K562 (cell line): Measurements from ENCODE around the gene TBC1D2. TPM values are rescaled to one million over a fixed set of nuclear protein-coding genes. Genes with fewer than 3 reads are reported as not detected.
A peak's percentile ranks its signal among the peaks of the same experiment; 100 is the strongest.

ENCODE experiments used
- ARID1B ChIP-seq: fragments of 450-650 bp; IDR thresholded peaks from 2 replicates; pipeline ENCODE4 v1.6.1; 2016; ENCODE audit warnings: antibody characterized with exemption, mild to moderate bottlenecking, inconsistent platforms
- BCLAF1 ChIP-seq, 2 experiments: fragments of 450-650 bp in 1 of 2; IDR thresholded peaks; 2 replicates each; pipeline ENCODE4 v1.6.1; 2011 to 2017; ENCODE audit warnings: low read depth in 2 of 2, antibody characterized with exemption in 1 of 2, borderline replicate concordance in 1 of 2, low read length in 1 of 2, mild to moderate bottlenecking in 1 of 2, mixed read lengths in 1 of 2; ENCODE audit not compliant: control insufficient read depth in 1 of 2
- C11orf30 ChIP-seq: fragments of 450-650 bp; IDR thresholded peaks from 2 replicates; pipeline ENCODE4 v1.6.1; 2016; ENCODE audit warnings: low read depth, mild to moderate bottlenecking
- CHCHD3 ChIP-seq: fragments of 250-450 bp; sonication (Bioruptor Pico); IDR thresholded peaks from 2 replicates; pipeline ENCODE4 v2.1.2; 2022; ENCODE audit warnings: mild to moderate bottlenecking
- HOXB6 ChIP-seq: fragments of 250-450 bp; sonication (Bioruptor Pico); IDR thresholded peaks from 2 replicates; pipeline ENCODE4 v1.5.1; 2022; ENCODE audit warnings: mild to moderate bottlenecking, borderline replicate concordance
- JUN ChIP-seq, 2 experiments: sonication (generic) in 1 of 2; formaldehyde crosslinking in 1 of 2; IDR thresholded peaks; 2 replicates each; pipeline versions ENCODE4 v1.6.1 to v1.8.0; 2012 to 2022; ENCODE audit warnings: borderline replicate concordance in 2 of 2, mild to moderate bottlenecking in 2 of 2, improper control_type of control experiment in 1 of 2, low read depth in 1 of 2, low read length in 1 of 2, missing genetic modification reagents in 1 of 2
- KLF10 ChIP-seq: fragments of 250-450 bp; sonication (Bioruptor Pico); IDR thresholded peaks from 2 replicates; pipeline ENCODE4 v1.6.1; 2021; ENCODE audit warnings: matching md5 sums
- KLF13 ChIP-seq: fragments of 450-650 bp; IDR thresholded peaks from 2 replicates; pipeline ENCODE4 v1.6.1; 2016; ENCODE audit warnings: missing genetic modification characterization, low read depth, mild to moderate bottlenecking, missing compliant biosample characterization, moderate library complexity, borderline replicate concordance
- MAFG ChIP-seq: fragments of 450-650 bp; conservative IDR thresholded peaks from 2 replicates; pipeline ENCODE4 v1.6.1; 2016; ENCODE audit warnings: missing genetic modification characterization, missing compliant biosample characterization
- PTTG1 ChIP-seq: fragments of 450-650 bp; IDR thresholded peaks from 2 replicates; pipeline ENCODE4 v1.6.1; 2016; ENCODE audit warnings: low read depth, mild to moderate bottlenecking, missing genetic modification characterization, missing compliant biosample characterization
- SRF ChIP-seq, 2 experiments: fragments of 250-450, 450-650 bp in 1 of 2; sonication (Bioruptor Pico) in 1 of 2; sonication (generic) in 1 of 2; formaldehyde crosslinking; IDR thresholded peaks; 2 replicates each; pipeline versions ENCODE4 v1.5.0 to v1.5.1; 2020 to 2022; ENCODE audit warnings: mild to moderate bottlenecking in 1 of 2, missing genetic modification reagents in 1 of 2
- XRCC4 ChIP-seq: IDR thresholded peaks from one replicate; pipeline ENCODE4 v1.6.1; 2011; ENCODE audit not compliant: insufficient read depth, insufficient read length; ENCODE audit errors: extremely low read depth
- ZBTB8A ChIP-seq: fragments of 450-650 bp; IDR thresholded peaks from 2 replicates; pipeline ENCODE4 v1.6.1; 2018; ENCODE audit warnings: mild to moderate bottlenecking, moderate library complexity; ENCODE audit not compliant: partially characterized antibody
- ZBTB9 ChIP-seq: fragments of 450-650 bp; formaldehyde crosslinking; IDR thresholded peaks from 2 replicates; pipeline ENCODE4 v1.4.0; 2020; ENCODE audit warnings: mild to moderate bottlenecking, moderate library complexity
- ZC3H8 ChIP-seq: fragments of 450-650 bp; IDR thresholded peaks from 2 replicates; pipeline ENCODE4 v1.6.1; 2017
- ZNF212 ChIP-seq: fragments of 450-650 bp; formaldehyde crosslinking; IDR thresholded peaks from 2 replicates; pipeline ENCODE4 v1.4.0; 2020; ENCODE audit warnings: mild to moderate bottlenecking
- ZNF224 ChIP-seq: sonication (generic); formaldehyde crosslinking; IDR thresholded peaks from 2 replicates; pipeline ENCODE4 v1.8.0; 2022; ENCODE audit warnings: mild to moderate bottlenecking, missing genetic modification reagents
- ZNF239 ChIP-seq: fragments of 250-450 bp; sonication (Bioruptor Pico); IDR thresholded peaks from 2 replicates; pipeline ENCODE4 v1.4.0; 2020; ENCODE audit warnings: mild to moderate bottlenecking
- ZNF311 ChIP-seq: fragments of 250-450 bp; sonication (Bioruptor Pico); IDR thresholded peaks from 2 replicates; pipeline ENCODE4 v1.4.0; 2020; ENCODE audit warnings: mild to moderate bottlenecking, moderate library complexity
- ZNF324 ChIP-seq: fragments of 250-450 bp; sonication (Bioruptor Pico); IDR thresholded peaks from 2 replicates; pipeline ENCODE4 v1.4.0; 2020; ENCODE audit warnings: mild to moderate bottlenecking
- ZNF449 ChIP-seq: fragments of 250-450 bp; sonication (Bioruptor Pico); IDR thresholded peaks from 2 replicates; pipeline ENCODE4 v1.8.0; 2022; ENCODE audit warnings: moderate library complexity, mild to moderate bottlenecking, inconsistent platforms
- ZZZ3 ChIP-seq: fragments of 450-650 bp; IDR thresholded peaks from 2 replicates; pipeline ENCODE4 v1.6.1; 2016; ENCODE audit warnings: antibody characterized with exemption, mild to moderate bottlenecking, moderate library complexity
- polyA plus RNA-seq, 8 experiments: library from polyadenylated mRNA; depleted of rRNA in 4 of 8; stranded (reverse) in 5 of 8; unstranded in 3 of 8; fragments of >200 nt; fragmentation: Nextera tagmentation in 2 of 8; fragmentation: Illumina TruSeq in 1 of 8; extraction: Ambion mirVana in 2 of 8; extraction: Trizol in 1 of 8; gene quantifications; 2 replicates each; pipeline versions ENCODE4 v1.2.1 to v1.2.3, GENCODE V29; 2011 to 2014; ENCODE audit warnings: inconsistent platforms in 1 of 8, missing spikeins in 1 of 8
- total RNA-seq, 7 experiments: library from RNA; depleted of rRNA in 6 of 7; stranded (reverse); fragments of >200 nt in 6 of 7; fragmentation: Illumina TruSeq in 2 of 7; extraction: Trizol in 2 of 7; gene quantifications; 2 replicates each; pipeline versions ENCODE4 v1.2.1 to v1.2.3, GENCODE V29; 2011 to 2021; ENCODE audit warnings: low replicate concordance in 1 of 7

The TBC1D2 gene
- total and polyA plus RNA-seq, 9 of the 15 experiments (the other 6 are each of a cell fraction or from before 2014, with no cell fraction given): 0.10 to 7.0 (median 2.5) TPM

DNA sequence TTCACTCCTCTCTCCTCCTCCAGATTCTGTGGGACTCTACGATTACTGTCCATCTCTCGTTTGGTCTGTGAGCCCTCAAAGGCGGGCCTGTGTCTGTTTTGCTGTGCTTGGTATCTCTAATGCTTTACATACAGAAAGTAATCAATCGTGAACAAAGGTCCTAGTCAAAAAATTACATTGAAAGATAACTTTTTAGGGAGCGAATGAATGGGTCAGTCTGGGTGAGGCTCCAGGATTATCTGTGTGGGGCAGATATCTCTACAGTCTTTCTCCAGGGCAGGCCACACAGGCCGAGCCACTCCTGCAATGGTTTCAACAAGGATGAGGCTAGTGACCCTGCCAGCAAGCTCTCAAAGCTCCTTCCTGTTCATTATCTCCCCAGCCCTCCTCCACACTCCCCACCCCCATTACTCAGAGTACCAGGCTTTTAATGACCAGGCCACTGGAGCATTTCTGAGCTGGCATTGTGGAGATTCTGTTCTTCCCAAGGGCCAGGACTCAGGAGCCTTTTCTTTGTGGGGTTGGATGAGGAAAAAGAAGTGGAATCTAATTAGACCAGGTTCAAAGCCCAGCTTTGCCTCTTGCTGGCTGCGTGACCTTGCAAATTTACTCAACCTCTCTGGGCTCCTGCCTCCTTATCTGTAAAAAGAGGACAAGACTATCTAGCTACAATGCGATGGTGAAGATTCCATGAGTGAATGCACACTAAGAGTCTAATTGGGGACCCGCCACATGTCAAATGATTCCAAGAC is 73.2 kb downstream of the TBC1D2 start (continued):
- TF ChIP-seq ZBTB9 (CRISPR knock-in tag) (no peak), KLF13 (no peak), ZNF224 (CRISPR knock-in tag) (no peak), MAFG (peak; percentile 52), KLF10 (CRISPR knock-in tag) (no peak), CHCHD3 (CRISPR knock-in tag) (no peak), C11orf30 (peak; percentile 49; the same call in 1 of the 2 replicates), HOXB6 (CRISPR knock-in tag) (no peak), ZZZ3 (no peak), ZNF324 (CRISPR knock-in tag) (no peak), ZNF212 (CRISPR knock-in tag) (no peak), ZBTB8A (no peak), BCLAF1 (IDR thresholded peaks at IDR 0.05; ENCODE audit: borderline replicate concordance in 1 of 2, control insufficient read depth in 1 of 2, low read depth in 2 of 2, low read length in 1 of 2) (0 out of 4 replicates have a peak, but pooled peaks of 1 of the 2 experiments have one; percentile 43), PTTG1 (tag) (no peak), SRF (CRISPR knock-in tag; IDR thresholded peaks at IDR 0.05) (0 out of 4 replicates have a peak, but pooled peaks of 1 of the 2 experiments have one; percentile 52), ZNF311 (CRISPR knock-in tag) (0 out of 2 replicates have a peak, but pooled peaks have one; percentile 61), ZC3H8 (no peak), ZNF239 (CRISPR knock-in tag) (0 out of 2 replicates have a peak, but pooled peaks have one; percentile 17), ARID1B (peak; percentile 95), XRCC4 (no peak), JUN (IDR thresholded peaks at IDR 0.05; ENCODE audit: borderline replicate concordance, low read depth, low read length) (peak; percentile 36; the same call in 1 of the 2 replicates), JUN (CRISPR knock-in tag; IDR thresholded peaks at IDR 0.05; ENCODE audit: borderline replicate concordance) (no peak), ZNF449 (CRISPR knock-in tag) (no peak)
